Measurements from ENCODE around the gene NPIPB2. TPM values are rescaled to one million over a fixed set of nuclear protein-coding genes. Genes with fewer than 3 reads are reported as not detected.
A peak's percentile ranks its signal among the peaks of the same experiment; 100 is the strongest.

The NPIPB2 gene
- total and polyA plus RNA-seq, 2 donors (not counting 1 experiment from before 2014, with no cell fraction given) = 5.4 to 38.1 TPM

DNA sequence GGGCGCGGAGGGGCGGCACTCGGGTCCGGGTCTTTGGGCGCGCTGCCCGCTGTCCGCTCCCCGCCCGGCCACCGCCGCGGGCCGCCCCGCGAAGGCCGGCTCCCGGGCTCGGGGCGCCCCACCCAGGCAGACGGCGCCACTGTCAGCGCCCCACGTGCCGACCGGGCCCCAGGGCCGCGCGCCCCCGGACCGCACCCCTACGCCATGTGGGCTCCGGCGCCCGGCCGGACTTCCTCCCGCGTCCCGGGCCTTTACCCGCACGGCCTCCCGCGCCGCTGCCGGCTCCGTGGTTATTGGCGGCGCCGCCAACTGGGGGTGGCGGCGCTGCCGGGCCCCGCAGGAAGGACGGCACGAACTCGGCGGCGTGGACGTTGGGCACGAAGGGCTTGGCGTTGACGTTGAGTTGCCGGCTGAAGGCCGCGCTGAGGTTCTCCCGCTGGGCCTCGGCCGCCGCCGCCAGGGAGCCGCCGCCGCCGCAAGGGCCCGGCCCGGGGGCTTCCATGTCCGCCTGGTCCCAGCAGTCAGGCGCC lies 26.7 kb downstream of the NPIPB2 start:
- Mint-ChIP-seq H3K27me3 (peaks cover 10% of the 10 kb centered on the region), H3K27ac (peak overlapping the region; percentile 95), H3K4me3 (peak overlapping the region; percentile 91), H3K9me3 (ENCODE audit: insufficient read depth) (no peaks in the 10 kb centered on the region), H3K4me1 (peaks cover 39% of the 10 kb centered on the region)
- Histone ChIP-seq H3K4me2 (replicated peaks; ENCODE audit: low read depth, low read length, poor library complexity, severe bottlenecking) (peak overlapping the region; percentile 93), H2AFZ (ENCODE audit: insufficient read depth, low read depth, low read length, poor library complexity, severe bottlenecking) (peak overlapping the region; percentile 82), H3K9me3 (ENCODE audit: control extremely low read depth in 1 of 3, control insufficient read depth in 2 of 3, insufficient read depth in 1 of 3, low read length in 2 of 3) (no peaks in the 10 kb centered on the region), H3K9ac (ENCODE audit: low read length) (peak overlapping the region; percentile 76), H3K4me1 (ENCODE audit: control insufficient read depth in 2 of 2, insufficient read depth in 2 of 2, low read length in 2 of 2) (peaks cover 34 to 38% of the 10 kb centered on the region in 2 donors), H3K27me3 (replicated peaks in 1 of 4; ENCODE audit: control extremely low read depth in 1 of 4, control insufficient read depth in 3 of 4, insufficient read depth in 4 of 4, low read length in 3 of 4) (peaks cover 0 to 4% (median 0%) of the 10 kb centered on the region in 4 experiments), H4K20me1 (ENCODE audit: control insufficient read depth, insufficient read depth, low read length, poor library complexity, severe bottlenecking) (peaks cover 33% of the 10 kb centered on the region), H3K4me3 (ENCODE audit: control extremely low read depth in 1 of 5, extremely low read depth in 1 of 5, insufficient read depth in 1 of 5, low read depth in 2 of 5, low read length in 4 of 5) (peak overlapping the region in 4 of 5 experiments; percentile 65 to 78 (median 74)), H3K36me3 (replicated peaks in 1 of 2; ENCODE audit: control extremely low read depth in 1 of 2, control insufficient read depth in 1 of 2, extremely low read depth in 1 of 2, insufficient read depth in 2 of 2, low read length in 1 of 2) (no peaks in the 10 kb centered on the region), H3K27ac (ENCODE audit: low read length in 2 of 2) (peak overlapping the region in 1 of 2 donors; percentile 82), H3K79me2 (ENCODE audit: control insufficient read depth, insufficient read depth, low read length) (peaks cover 48% of the 10 kb centered on the region)
- WGBS (ENCODE audit: insufficient coverage) = under 1% methylated on average over 79 of the region's 79 CpGs
- TF ChIP-seq EZH2 (IDR thresholded peaks at IDR 0.05; ENCODE audit: borderline replicate concordance, insufficient read depth, low read depth, low read length, poor library complexity, severe bottlenecking) = no peak
- TF ChIP-seq, protein P1, sequence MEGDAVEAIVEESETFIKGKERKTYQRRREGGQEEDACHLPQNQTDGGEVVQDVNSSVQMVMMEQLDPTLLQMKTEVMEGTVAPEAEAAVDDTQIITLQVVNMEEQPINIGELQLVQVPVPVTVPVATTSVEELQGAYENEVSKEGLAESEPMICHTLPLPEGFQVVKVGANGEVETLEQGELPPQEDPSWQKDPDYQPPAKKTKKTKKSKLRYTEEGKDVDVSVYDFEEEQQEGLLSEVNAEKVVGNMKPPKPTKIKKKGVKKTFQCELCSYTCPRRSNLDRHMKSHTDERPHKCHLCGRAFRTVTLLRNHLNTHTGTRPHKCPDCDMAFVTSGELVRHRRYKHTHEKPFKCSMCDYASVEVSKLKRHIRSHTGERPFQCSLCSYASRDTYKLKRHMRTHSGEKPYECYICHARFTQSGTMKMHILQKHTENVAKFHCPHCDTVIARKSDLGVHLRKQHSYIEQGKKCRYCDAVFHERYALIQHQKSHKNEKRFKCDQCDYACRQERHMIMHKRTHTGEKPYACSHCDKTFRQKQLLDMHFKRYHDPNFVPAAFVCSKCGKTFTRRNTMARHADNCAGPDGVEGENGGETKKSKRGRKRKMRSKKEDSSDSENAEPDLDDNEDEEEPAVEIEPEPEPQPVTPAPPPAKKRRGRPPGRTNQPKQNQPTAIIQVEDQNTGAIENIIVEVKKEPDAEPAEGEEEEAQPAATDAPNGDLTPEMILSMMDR (IDR thresholded peaks at IDR 0.05) = no peak
- POLR2A ChIA-PET = interaction anchor here (1.1 kb wide), 1 partner anchor 153 kb away, joined by 3 read pairs; no protein-coding TSS in a partner anchor
- DNase-seq = no peak
- CTCF ChIA-PET = interaction anchor here (1.6 kb wide), 1 partner anchor 383 kb away, joined by 4 read pairs; no protein-coding TSS in a partner anchor
- intact Hi-C loops (cut with micrococcal nuclease) = loop anchor here (2.0 to 10.0 kb wide), 2 partner anchors 62 to 660 kb away; partner anchors contain the start of genes SNX29 and SOCS1
- peak; percentile 4 for ATAC-seq (ENCODE audit: low read depth)
